NB4 (cell line): ENCODE measurements around the gene SDF2L1.
"Not testable (repeated sequence)": the region's sequence is repeated elsewhere in the genome, so short reads cannot be mapped to it uniquely, and the experiment has no call there.

Experiments
- DNase-seq: peaks from one replicate; pipeline ENCODE4 v3.0.0; 2010; ENCODE audit warnings: low read depth
- H3K4me3 ChIP-seq: one replicate; pipeline ENCODE4 v1.5.1; 2011; ENCODE audit warnings: mild to moderate bottlenecking, low read depth, low read length, moderate library complexity
- MAX ChIP-seq: IDR thresholded peaks from 2 replicates; pipeline ENCODE4 v1.6.1; 2011; ENCODE audit warnings: low read depth, low read length
- MYC ChIP-seq: IDR thresholded peaks from 2 replicates; pipeline ENCODE4 v1.6.1; 2011; ENCODE audit warnings: low read depth, low read length
- POLR2A ChIP-seq: IDR thresholded peaks from 2 replicates; pipeline ENCODE4 v1.6.1; 2011; ENCODE audit warnings: mild to moderate bottlenecking; ENCODE audit not compliant: insufficient read length; ENCODE audit errors: extremely low read depth
- TF ChIP-seq, protein P1 (sequence below): IDR thresholded peaks from one replicate; pipeline ENCODE4 v1.5.1; 2012; ENCODE audit warnings: low read depth, low read length

SDF2L1 gene

DNA sequence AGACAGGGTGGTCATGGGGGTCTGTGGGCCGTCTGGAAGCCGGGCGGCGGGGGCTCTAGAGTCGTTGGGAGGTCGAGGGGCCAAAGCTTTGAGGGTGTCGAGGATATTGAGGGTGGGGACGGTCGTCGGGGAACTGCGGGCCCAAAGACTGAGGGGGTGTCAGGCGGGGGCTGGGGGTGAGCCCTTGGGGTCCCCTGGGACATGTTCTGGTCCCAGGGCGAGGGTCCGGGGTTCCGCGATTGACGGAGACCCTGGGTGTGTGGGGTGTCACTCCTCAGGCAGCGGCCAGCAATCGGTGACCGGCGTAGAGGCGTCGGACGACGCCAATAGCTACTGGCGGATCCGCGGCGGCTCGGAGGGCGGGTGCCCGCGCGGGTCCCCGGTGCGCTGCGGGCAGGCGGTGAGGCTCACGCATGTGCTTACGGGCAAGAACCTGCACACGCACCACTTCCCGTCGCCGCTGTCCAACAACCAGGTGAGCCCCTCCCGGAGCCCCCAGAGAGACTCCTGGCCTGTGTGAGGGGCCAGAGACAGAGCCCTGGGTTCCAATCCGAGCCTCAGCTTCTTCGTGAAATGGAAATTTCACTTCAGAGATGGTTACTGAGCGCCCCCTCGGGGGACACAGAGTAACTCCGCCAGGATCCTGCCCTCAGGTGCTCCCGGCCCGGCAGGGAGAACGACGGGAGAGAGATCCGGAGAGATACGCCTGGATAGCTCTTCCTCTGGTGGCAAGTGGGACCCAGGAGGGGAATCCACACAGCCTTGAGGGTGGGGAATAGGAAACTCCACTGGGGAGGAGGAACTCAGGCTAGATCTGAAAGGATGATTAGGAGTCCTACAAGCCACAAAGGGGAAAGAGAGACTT lies 714 bp downstream of the SDF2L1 start:
- TF ChIP-seq, protein P1, sequence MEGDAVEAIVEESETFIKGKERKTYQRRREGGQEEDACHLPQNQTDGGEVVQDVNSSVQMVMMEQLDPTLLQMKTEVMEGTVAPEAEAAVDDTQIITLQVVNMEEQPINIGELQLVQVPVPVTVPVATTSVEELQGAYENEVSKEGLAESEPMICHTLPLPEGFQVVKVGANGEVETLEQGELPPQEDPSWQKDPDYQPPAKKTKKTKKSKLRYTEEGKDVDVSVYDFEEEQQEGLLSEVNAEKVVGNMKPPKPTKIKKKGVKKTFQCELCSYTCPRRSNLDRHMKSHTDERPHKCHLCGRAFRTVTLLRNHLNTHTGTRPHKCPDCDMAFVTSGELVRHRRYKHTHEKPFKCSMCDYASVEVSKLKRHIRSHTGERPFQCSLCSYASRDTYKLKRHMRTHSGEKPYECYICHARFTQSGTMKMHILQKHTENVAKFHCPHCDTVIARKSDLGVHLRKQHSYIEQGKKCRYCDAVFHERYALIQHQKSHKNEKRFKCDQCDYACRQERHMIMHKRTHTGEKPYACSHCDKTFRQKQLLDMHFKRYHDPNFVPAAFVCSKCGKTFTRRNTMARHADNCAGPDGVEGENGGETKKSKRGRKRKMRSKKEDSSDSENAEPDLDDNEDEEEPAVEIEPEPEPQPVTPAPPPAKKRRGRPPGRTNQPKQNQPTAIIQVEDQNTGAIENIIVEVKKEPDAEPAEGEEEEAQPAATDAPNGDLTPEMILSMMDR: peak; percentile 64
- TF ChIP-seq POLR2A (no peak), MYC (no peak), MAX (0 out of 2 replicates have a peak, but pooled peaks have one; percentile 5)
- H3K4me3 ChIP-seq: peak overlapping the region; percentile 73
- DNase-seq: peak; percentile 77

- peak overlapping the region; percentile 73 for H3K4me3 ChIP-seq
- no peak for DNase-seq
- TF ChIP-seq MAX: no peak
- TF ChIP-seq, protein P1: peak; percentile 29
These were observed 1.6 kb downstream of the SDF2L1 start for GRCh38 chr22:21643533-21644357.

GRCh38 chr22:21645513-21645912 lies 3.4 kb downstream of the SDF2L1 start:
- H3K4me3 ChIP-seq, DNase-seq: not testable (repeated sequence)

DNA sequence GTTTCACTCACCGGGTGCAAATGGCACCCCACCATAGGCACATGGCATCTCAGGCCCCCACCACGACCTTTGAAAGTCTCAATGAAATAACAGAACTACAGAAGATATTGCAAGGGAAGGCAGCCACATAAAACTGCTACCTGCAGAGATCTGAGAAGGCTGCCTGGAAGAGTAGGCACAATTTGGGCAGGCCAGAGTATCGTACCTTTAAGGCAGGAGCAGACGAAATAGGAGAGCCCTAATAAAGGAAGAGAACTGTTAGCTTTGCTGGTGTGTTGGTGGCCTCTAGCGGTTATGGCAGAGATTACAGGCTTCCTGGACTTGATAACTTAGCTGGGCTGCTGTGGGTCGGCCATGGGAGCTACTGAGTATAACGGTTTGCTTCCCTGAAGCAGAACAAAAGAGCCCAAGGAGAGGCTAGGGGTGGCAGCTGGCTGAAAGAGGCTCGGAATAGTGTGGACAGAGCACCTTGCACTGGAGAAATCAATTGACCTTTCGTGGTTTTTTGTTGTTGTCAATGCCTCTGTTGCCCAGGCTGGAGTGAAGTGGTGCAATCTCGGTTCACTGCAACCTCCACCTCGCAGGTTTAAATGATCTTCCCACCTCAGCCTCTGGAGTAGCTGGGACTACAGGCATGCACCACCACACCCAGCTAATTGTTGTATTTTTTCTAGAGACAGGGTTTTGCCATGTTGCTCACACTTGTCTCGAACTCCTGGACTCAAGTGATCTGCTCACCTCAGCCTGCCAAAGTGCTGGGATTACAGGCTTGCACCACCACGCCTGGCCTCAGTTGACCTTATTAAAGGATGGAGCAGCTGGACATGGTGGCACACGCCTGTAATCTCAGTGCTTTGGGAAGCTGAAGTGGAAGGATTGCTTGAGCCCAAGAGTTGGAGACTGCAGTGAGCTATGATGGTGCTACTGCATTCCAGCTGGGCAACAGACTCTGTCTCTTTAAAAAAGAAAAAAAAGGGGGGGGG lies 4.8 kb downstream of the SDF2L1 start:
- H3K4me3 ChIP-seq: no peak overlapping the region
- DNase-seq: peak; percentile 82
- TF ChIP-seq, protein P1: peak; percentile 81
- no peak for TF ChIP-seq MYC

DNA sequence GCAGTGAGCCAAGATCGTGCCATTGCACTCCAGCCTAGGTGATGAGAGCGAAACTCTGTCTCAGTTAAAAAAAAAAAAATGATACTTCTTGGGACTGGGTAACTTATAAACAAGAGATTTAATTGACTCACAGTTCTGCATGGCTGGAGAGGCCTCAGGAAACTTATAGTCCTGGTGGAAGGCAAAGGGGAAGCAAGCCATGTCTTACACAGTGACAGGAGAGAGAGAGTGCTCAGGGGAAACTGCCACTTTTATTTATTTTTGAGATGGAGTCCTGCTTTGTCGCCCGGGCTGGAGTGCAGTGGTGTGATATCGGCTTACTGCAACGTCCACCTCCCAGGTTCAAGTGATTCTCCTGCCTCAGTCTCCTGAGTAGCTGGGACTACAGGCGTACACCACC lies 8.2 kb downstream of the SDF2L1 start:
- H3K4me3 ChIP-seq: no peak overlapping the region
- no peak for TF ChIP-seq MYC
- TF ChIP-seq, protein P1: no peak
- TF ChIP-seq POLR2A: no peak
- TF ChIP-seq MAX: no peak
- no peak for DNase-seq
